ENCODE data around the gene CCDC85C. TPM values are rescaled to one million over a fixed set of nuclear protein-coding genes. Genes with fewer than 3 reads are reported as not detected.
A peak's percentile ranks its signal among the peaks of the same experiment; 100 is the strongest.

CCDC85C gene
- polyA plus RNA-seq, 1 of the 3 experiments (the other 2 are of a cell fraction) = 9.6 TPM

GRCh38 chr14:99621948-99622347 lies 17.9 kb upstream of the CCDC85C start:
- no peak overlapping the region for H3K9ac ChIP-seq
- 84% methylated on average over 6 of the region's 6 CpGs for WGBS (ENCODE audit: low lambda C conversion rate)
- CTCF ChIA-PET = interaction anchor here (0.6 to 1.2 kb wide), 3 partner anchors 104 to 608 kb away, joined by 3 to 4 read pairs (median 3); no protein-coding TSS in a partner anchor
- peaks cover 36 to 38% of the 10 kb centered on the region in 2 experiments; a peak in 2 of 4 replicates for H3K4me1 ChIP-seq (ENCODE audit: control insufficient read depth in 1 of 2, insufficient read depth in 2 of 2, low read depth in 1 of 2, low read length in 1 of 2)
- no peaks in the 10 kb centered on the region for H3K9me2 ChIP-seq
- no peak for DNase-seq
- H3K36me3 ChIP-seq (replicated peaks in 1 of 2; ENCODE audit: control insufficient read depth in 1 of 2, insufficient read depth in 2 of 2, low read length in 1 of 2) = no peaks in the 10 kb centered on the region
- no peak overlapping the region for H2AFZ ChIP-seq (ENCODE audit: low read depth)
- H4K20me1 ChIP-seq (ENCODE audit: insufficient read depth) = no peaks in the 10 kb centered on the region
- no peaks in the 10 kb centered on the region for H3K9me3 ChIP-seq
- no peaks in the 10 kb centered on the region for H3K79me2 ChIP-seq (ENCODE audit: insufficient read depth)
- H3F3A ChIP-seq (replicated peaks; ENCODE audit: insufficient read depth) = peaks cover 30% of the 10 kb centered on the region
- H3K27ac ChIP-seq (ENCODE audit: low read depth in 2 of 2, low read length in 1 of 2) = peak overlapping the region in 1 of 2 experiments; percentile 77; a peak in 1 of 4 replicates
- no peak overlapping the region for H3K4me3 ChIP-seq (ENCODE audit: low read depth in 2 of 2, low read length in 1 of 2)
- POLR2A ChIA-PET = no interaction called here
- H3K27me3 ChIP-seq (ENCODE audit: insufficient read depth) = no peaks in the 10 kb centered on the region
- TF ChIP-seq GATA2 (CRISPR knock-in tag; IDR thresholded peaks at IDR 0.05) (peak; percentile 25; the same call in 1 of the 2 replicates), JUND (IDR thresholded peaks at IDR 0.05) (no peak)
- 0 out of 2 replicates have a peak overlapping the region, but pooled peaks have one; percentile 53 for H3K4me2 ChIP-seq

- no peaks in the 10 kb centered on the region for H3K36me3 ChIP-seq (replicated peaks in 1 of 2; ENCODE audit: control insufficient read depth in 1 of 2, insufficient read depth in 2 of 2, low read length in 1 of 2)
- no peak overlapping the region for H3K4me3 ChIP-seq (ENCODE audit: low read depth in 2 of 2, low read length in 1 of 2)
- 20% methylated on average over 8 of the region's 13 CpGs for WGBS (ENCODE audit: low lambda C conversion rate)
- H2AFZ ChIP-seq (ENCODE audit: low read depth) = peak overlapping the region; percentile 90
- H3K4me2 ChIP-seq = peak overlapping the region; percentile 34
- H3K79me2 ChIP-seq (ENCODE audit: insufficient read depth) = no peaks in the 10 kb centered on the region
- peak overlapping the region; percentile 56 to 77 for H3K27ac ChIP-seq (ENCODE audit: low read depth in 2 of 2, low read length in 1 of 2)
- TF ChIP-seq TCF12 (IDR thresholded peaks at IDR 0.05) (peak; percentile 73), GATA2 (CRISPR knock-in tag; IDR thresholded peaks at IDR 0.05) (no peak), GABPA (IDR thresholded peaks at IDR 0.05; ENCODE audit: low read depth) (peak; percentile 57), IRF3 (IDR thresholded peaks at IDR 0.05; ENCODE audit: low read depth, low read length) (no peak), FOXM1 (IDR thresholded peaks at IDR 0.05; ENCODE audit: low read depth) (no peak), NFIC (IDR thresholded peaks at IDR 0.05; ENCODE audit: borderline replicate concordance) (no peak), POLR2AphosphoS5 (IDR thresholded peaks at IDR 0.05; ENCODE audit: low read depth, low read length) (0 out of 2 replicates have a peak, but pooled peaks have one; percentile 14), MAX (IDR thresholded peaks at IDR 0.05; ENCODE audit: low read depth) (0 out of 2 replicates have a peak, but pooled peaks have one; percentile 21), PBX3 (IDR thresholded peaks at IDR 0.05) (peak; percentile 71), EP300 (IDR thresholded peaks at IDR 0.05; ENCODE audit: borderline replicate concordance in 1 of 2, low read depth in 1 of 2, low read length in 1 of 2) (peak in 1 of 2 experiments; percentile 18; a peak in 1 of 4 replicates), FOSL2 (IDR thresholded peaks at IDR 0.05; ENCODE audit: borderline replicate concordance, low read depth) (peak; percentile 30; the same call in 1 of the 2 replicates)
- H3F3A ChIP-seq (replicated peaks; ENCODE audit: insufficient read depth) = peaks cover 30% of the 10 kb centered on the region
- no peaks in the 10 kb centered on the region for H4K20me1 ChIP-seq (ENCODE audit: insufficient read depth)
- ChIA-PET CTCF (interaction anchor here (0.6 to 3.5 kb wide), 10 partner anchors 8 to 375 kb away, joined by 3 to 20 read pairs (median 3); no protein-coding TSS in a partner anchor), POLR2A (no interaction called here)
- no peaks in the 10 kb centered on the region for H3K9me3 ChIP-seq
- no peaks in the 10 kb centered on the region for H3K27me3 ChIP-seq (ENCODE audit: insufficient read depth)
- peaks cover 23 to 39% of the 10 kb centered on the region in 2 experiments; a peak in 2 of 4 replicates for H3K4me1 ChIP-seq (ENCODE audit: control insufficient read depth in 1 of 2, insufficient read depth in 2 of 2, low read depth in 1 of 2, low read length in 1 of 2)
- DNase-seq = no peak
- H3K9ac ChIP-seq = peak overlapping the region; percentile 60
- H3K9me2 ChIP-seq = no peaks in the 10 kb centered on the region
Observed at GRCh38 chr14:99619835-99620834, 16.1 kb upstream of the CCDC85C start.
